Measurements from ENCODE around the gene CERS6.

- no peak for TF ChIP-seq CTCF (conservative IDR thresholded peaks at IDR 0.05 in 1 of 2, IDR thresholded peaks at IDR 0.05 in 1 of 2; ENCODE audit: extremely low read depth in 1 of 2, insufficient read depth in 1 of 2, low read depth in 1 of 2, low read length in 2 of 2)
- TF ChIP-seq EZH2 (IDR thresholded peaks at IDR 0.05; ENCODE audit: borderline replicate concordance, low read length) = no peak
Observed at GRCh38 chr2:168734199-168734760, 278.2 kb downstream of the CERS6 start.

All from mammary epithelial cell (primary cell).